MCF 10A (cell line): ENCODE results near the gene TRDN. TPM values are rescaled to one million over a fixed set of nuclear protein-coding genes. Genes with fewer than 3 reads are reported as not detected.
"Not testable (repeated sequence)": the region's sequence is repeated elsewhere in the genome, so short reads cannot be mapped to it uniquely, and the experiment has no call there.

Experiments used
- BruUV-seq: library from RNA; stranded (reverse); fragments of 400-500 nt; replicated peaks from 2 replicates; lab custom pipeline; 2021; lab: Mats Ljungman, UMichigan
- CTCF ChIA-PET: fragments of 300-600 bp; sonication (Branson Sonifier 250); formaldehyde crosslinking; extraction: SDS; loops from one replicate; lab custom pipeline; 2021; ENCODE audit warnings: antibody characterized with exemption, inconsistent platforms; lab: Yijun Ruan, JAX
- POLR2A ChIA-PET: fragments of 300-600, 350-650 bp; sonication (Branson Sonifier 250); formaldehyde crosslinking; extraction: SDS; loops from one replicate; lab custom pipeline; 2020; ENCODE audit warnings: antibody characterized with exemption, inconsistent platforms; lab: Yijun Ruan, JAX
- DNase-seq: peaks from one replicate; pipeline ENCODE4 v3.0.0-alpha.2; 2018; ENCODE audit not compliant: unreplicated experiment
- H3K27ac Mint-ChIP-seq: one replicate; pipeline ENCODE4 v1.8.0; 2022; ENCODE audit warnings: mild to moderate bottlenecking, low read depth, mixed read lengths; ENCODE audit not compliant: unreplicated experiment
- H3K27me3 Mint-ChIP-seq: one replicate; pipeline ENCODE4 v1.8.0; 2022; ENCODE audit warnings: mixed read lengths; ENCODE audit not compliant: insufficient read depth, unreplicated experiment
- H3K36me3 Mint-ChIP-seq: one replicate; pipeline ENCODE4 v1.8.0; 2022; ENCODE audit warnings: mild to moderate bottlenecking, moderate library complexity, mixed read lengths; ENCODE audit not compliant: insufficient read depth, unreplicated experiment
- H3K4me1 Mint-ChIP-seq: one replicate; pipeline ENCODE4 v1.8.0; 2022; ENCODE audit warnings: mixed read lengths; ENCODE audit not compliant: insufficient read depth, unreplicated experiment
- H3K4me3 Mint-ChIP-seq: one replicate; pipeline ENCODE4 v1.8.0; 2022; ENCODE audit warnings: mild to moderate bottlenecking, moderate library complexity, mixed read lengths; ENCODE audit not compliant: unreplicated experiment
- H3K9me3 Mint-ChIP-seq: one replicate; pipeline ENCODE4 v1.8.0; 2022; ENCODE audit warnings: mixed read lengths; ENCODE audit not compliant: unreplicated experiment
- intact Hi-C: fragments of 100-400 bp; cut with micrococcal nuclease; formaldehyde crosslinking; loops from 2 replicates; pipeline ENCODE4 v1.14.1; 2022
- total RNA-seq: library from RNA; stranded (reverse); gene quantifications from 2 replicates; pipeline ENCODE4 v1.2.3, GENCODE V29; 2022
- TF ChIP-seq, protein P1 (sequence below): fragments of 200-600 bp; IDR thresholded peaks from one replicate; pipeline ENCODE4 v1.8.0; 2022; ENCODE audit warnings: antibody characterized with exemption, mild to moderate bottlenecking; ENCODE audit not compliant: unreplicated experiment

The TRDN gene
- total RNA-seq, 1 experiment from 2014 or later: not detected

DNA sequence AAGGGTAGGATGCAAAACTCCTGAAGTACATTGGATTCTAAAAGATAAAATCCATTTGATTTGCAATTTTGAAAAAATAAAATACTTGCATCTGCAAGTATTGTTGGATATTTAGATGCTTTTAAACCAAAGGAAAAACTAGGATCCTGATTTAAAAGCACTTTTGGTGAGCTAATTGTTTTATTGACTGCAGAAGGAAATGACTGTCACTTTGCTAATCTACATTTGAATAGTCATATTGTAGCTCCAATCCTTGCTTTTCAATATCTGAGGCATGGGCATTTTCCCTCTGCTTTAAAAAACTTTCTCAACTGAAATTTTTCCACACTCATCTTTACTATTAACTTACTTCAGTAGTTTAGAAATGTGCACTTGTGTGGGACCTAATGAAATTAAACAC, 74.1 kb downstream of the TRDN start:
- no TSS peak for BruUV-seq
- DNase-seq: no peak
- ChIA-PET POLR2A (no interaction called here), CTCF (interaction anchor here (0.7 kb wide), 1 partner anchor 97 kb away, joined by 3 read pairs; no protein-coding TSS in a partner anchor)
- Mint-ChIP-seq H3K27ac (no peak overlapping the region), H3K4me1 (no peaks in the 10 kb centered on the region), H3K27me3 (peaks cover 81% of the 10 kb centered on the region), H3K36me3 (no peaks in the 10 kb centered on the region), H3K9me3 (no peaks in the 10 kb centered on the region), H3K4me3 (no peak overlapping the region)
- intact Hi-C loops: no loop called here
- TF ChIP-seq, protein P1, sequence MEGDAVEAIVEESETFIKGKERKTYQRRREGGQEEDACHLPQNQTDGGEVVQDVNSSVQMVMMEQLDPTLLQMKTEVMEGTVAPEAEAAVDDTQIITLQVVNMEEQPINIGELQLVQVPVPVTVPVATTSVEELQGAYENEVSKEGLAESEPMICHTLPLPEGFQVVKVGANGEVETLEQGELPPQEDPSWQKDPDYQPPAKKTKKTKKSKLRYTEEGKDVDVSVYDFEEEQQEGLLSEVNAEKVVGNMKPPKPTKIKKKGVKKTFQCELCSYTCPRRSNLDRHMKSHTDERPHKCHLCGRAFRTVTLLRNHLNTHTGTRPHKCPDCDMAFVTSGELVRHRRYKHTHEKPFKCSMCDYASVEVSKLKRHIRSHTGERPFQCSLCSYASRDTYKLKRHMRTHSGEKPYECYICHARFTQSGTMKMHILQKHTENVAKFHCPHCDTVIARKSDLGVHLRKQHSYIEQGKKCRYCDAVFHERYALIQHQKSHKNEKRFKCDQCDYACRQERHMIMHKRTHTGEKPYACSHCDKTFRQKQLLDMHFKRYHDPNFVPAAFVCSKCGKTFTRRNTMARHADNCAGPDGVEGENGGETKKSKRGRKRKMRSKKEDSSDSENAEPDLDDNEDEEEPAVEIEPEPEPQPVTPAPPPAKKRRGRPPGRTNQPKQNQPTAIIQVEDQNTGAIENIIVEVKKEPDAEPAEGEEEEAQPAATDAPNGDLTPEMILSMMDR: no peak

DNA sequence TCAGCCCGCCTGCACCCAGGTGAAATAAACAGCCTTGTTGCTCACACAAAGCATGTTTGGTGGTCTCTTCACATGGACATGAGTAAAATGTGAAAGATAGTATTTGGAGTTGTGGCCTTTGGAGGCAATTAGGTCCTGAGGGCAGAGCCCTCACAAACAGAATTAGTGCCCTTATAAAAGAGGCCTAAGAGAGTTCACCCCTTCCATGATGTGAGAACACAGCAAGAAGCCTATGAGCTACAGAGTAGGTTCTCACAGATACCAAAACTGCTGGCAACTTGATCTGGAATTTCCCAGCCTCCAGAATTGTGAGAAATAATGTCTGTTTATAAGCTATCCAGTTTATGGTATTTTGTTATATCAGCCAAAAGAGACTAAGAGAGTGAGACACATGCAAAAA, 74.5 kb downstream of the TRDN start:
- Mint-ChIP-seq H3K27ac (no peak overlapping the region), H3K4me3 (no peak overlapping the region), H3K36me3 (no peaks in the 10 kb centered on the region), H3K9me3 (no peaks in the 10 kb centered on the region), H3K27me3 (peaks cover 81% of the 10 kb centered on the region), H3K4me1 (no peaks in the 10 kb centered on the region)
- ChIA-PET POLR2A (no interaction called here), CTCF (interaction anchor here (0.6 to 0.7 kb wide), 2 partner anchors 22 to 96 kb away, joined by 3 read pairs; no protein-coding TSS in a partner anchor)
- TF ChIP-seq, protein P1: no peak
- intact Hi-C loops: no loop called here
- BruUV-seq: no TSS peak
- DNase-seq: no peak

DNA sequence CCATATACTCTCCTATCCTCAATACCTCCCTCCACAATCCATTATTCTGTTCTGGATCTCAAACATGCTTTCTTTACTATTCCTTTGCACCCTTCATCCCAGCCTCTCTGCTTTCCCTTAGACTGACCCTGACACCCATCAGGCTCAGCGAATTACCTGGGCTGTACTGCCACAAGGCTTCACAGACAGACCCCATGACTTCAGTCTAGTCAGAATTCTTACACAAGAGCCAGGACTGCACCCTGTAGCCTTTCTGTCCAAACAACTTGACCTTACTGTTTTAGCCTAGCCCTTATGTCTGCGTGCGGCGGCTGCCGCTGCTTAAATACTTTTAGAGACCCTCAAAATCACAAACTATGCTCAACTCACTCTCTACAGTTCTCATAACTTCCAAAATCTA, 76.9 kb downstream of the TRDN start:
- H3K36me3 Mint-ChIP-seq, H3K4me1 Mint-ChIP-seq, H3K27ac Mint-ChIP-seq, H3K4me3 Mint-ChIP-seq, intact Hi-C loops, DNase-seq, H3K9me3 Mint-ChIP-seq, POLR2A ChIA-PET, BruUV-seq, CTCF ChIA-PET: not testable (repeated sequence)
- peaks cover 71% of the 10 kb centered on the region for H3K27me3 Mint-ChIP-seq

DNA sequence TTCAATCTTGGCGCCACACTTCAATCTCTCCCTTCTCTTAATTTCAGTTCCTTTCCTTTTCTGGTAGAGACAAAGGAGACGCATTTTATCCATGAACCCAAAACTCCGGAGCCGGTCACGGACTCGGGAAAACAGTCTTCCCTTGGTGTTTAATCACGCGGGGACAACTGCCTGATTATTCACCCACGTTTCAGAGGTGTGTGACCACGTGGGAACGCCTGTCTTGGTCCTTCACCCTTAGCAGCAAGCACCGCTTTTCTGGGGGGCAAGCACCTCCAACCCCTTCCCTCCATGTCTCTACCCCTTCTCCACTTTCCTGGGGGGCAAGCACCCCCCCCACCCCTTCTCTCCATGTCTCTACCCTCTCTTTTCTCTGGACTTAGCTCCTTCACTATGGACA, 79.3 kb downstream of the TRDN start:
- POLR2A ChIA-PET, H3K27ac Mint-ChIP-seq, BruUV-seq: not testable (repeated sequence)

DNA sequence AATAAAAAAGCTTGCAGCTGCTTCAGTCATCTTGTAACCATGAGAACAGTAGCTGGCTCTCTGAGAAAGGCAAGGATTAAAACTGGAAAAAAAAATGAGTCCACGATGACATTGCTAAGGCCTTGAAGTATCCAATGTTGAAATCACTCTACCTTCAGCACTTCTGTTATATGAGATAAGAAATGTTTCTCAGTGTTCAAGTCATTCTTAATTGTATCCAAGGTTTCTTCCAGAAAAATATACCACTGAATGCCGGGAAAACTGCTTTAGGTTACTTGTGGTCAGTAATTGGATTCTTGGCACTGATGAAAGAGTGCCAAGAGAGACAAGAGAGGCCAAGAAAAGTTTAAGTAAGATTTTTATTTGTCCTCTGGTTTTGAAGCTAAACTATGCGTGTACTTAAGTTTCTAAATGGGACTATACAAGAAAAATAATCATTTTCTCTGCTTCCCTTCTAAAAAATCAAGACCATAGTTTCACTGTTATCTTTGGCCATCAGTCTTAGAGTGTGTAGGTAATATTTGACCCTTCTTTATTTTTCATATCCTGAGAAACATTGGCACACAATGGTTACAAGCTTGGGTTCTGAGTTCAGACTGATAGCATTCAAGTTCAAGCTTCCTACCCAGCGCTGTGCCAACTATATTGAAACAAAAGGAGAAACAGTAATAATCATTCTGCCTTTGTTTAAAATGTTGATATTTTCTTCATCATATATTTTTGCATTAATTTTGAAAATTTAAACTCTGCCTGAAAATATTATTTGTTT, 84.6 kb downstream of the TRDN start:
- Mint-ChIP-seq H3K27me3 (peaks cover 65% of the 10 kb centered on the region), H3K27ac (no peak overlapping the region), H3K4me3 (no peak overlapping the region), H3K9me3 (no peaks in the 10 kb centered on the region), H3K4me1 (no peaks in the 10 kb centered on the region), H3K36me3 (no peaks in the 10 kb centered on the region)
- TF ChIP-seq, protein P1: no peak
- intact Hi-C loops: no loop called here
- ChIA-PET CTCF (interaction anchor here (0.6 to 0.7 kb wide), 2 partner anchors 51 to 97 kb away, joined by 3 read pairs; no protein-coding TSS in a partner anchor), POLR2A (no interaction called here)
- no peak for DNase-seq
- BruUV-seq: no TSS peak

More for the DNA sequence above, 79.3 kb downstream of the TRDN start:
- DNase-seq, H3K36me3 Mint-ChIP-seq, H3K9me3 Mint-ChIP-seq, H3K4me3 Mint-ChIP-seq, intact Hi-C loops, H3K4me1 Mint-ChIP-seq: not testable (repeated sequence)
- H3K27me3 Mint-ChIP-seq: peaks cover 81% of the 10 kb centered on the region
- CTCF ChIA-PET: interaction anchor here (0.6 kb wide), 2 partner anchors 97 to 103 kb away, joined by 4 read pairs; no protein-coding TSS in a partner anchor
